ENCODE data around the gene MEPCE.

DNA sequence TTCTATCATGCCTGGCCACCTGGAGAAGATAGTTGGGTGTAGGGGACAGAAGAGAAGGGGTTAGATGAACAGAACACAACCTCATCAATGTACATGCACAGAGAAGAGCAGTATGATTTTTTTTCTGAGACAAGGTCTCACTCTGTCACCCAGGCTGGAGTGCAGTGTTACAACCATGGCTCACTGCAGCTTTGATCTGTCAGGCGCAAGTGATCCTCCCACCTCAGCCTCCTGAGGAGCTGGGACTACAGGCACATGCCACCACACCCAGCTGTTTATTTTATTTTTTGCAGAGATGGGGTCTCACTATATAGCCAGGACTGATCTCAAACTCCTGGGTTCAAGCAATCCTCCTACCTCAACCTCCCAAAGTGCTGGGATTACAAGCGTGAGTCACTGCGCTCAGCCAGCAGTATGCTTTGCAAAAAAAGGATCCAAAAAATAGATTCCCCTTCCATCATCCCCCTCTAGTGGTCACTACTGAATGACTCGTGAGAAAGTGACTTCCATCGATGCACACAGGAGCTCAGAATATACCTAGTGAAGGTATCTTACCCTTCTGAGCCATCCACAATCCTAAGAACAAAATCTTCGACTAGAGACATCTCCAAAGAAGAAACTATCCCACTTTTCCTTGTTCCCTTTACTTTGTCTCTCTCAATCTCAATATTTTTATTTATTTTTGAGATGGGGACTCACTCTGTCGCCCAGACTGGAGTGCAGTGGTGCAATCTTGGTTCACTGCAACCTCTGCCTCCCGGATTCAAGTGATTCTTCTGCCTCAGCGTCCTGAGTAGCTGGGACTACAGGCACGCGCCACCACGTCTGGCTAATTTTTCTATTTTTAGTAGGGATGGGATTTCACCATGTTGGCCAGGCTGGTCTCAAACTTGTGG, 22.1 kb upstream of the MEPCE start:
- no peak for TF ChIP-seq POLR2A (IDR thresholded peaks at IDR 0.05)
- TF ChIP-seq, protein P1, sequence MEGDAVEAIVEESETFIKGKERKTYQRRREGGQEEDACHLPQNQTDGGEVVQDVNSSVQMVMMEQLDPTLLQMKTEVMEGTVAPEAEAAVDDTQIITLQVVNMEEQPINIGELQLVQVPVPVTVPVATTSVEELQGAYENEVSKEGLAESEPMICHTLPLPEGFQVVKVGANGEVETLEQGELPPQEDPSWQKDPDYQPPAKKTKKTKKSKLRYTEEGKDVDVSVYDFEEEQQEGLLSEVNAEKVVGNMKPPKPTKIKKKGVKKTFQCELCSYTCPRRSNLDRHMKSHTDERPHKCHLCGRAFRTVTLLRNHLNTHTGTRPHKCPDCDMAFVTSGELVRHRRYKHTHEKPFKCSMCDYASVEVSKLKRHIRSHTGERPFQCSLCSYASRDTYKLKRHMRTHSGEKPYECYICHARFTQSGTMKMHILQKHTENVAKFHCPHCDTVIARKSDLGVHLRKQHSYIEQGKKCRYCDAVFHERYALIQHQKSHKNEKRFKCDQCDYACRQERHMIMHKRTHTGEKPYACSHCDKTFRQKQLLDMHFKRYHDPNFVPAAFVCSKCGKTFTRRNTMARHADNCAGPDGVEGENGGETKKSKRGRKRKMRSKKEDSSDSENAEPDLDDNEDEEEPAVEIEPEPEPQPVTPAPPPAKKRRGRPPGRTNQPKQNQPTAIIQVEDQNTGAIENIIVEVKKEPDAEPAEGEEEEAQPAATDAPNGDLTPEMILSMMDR (IDR thresholded peaks at IDR 0.05): peak; percentile 54 to 68 (median 64)

Data from right lobe of liver (tissue), 4 donors.